Mesenchymal stem cell (in vitro differentiated cells and primary cell): ENCODE data around the gene CFAP92.

Experiments used
- DNase-seq: peaks from one replicate; pipeline ENCODE4 v3.0.0-alpha.2; 2013
- H2AFZ ChIP-seq: one replicate; pipeline ENCODE4 v1.6.1; 2013; ENCODE audit warnings: low read depth, mild to moderate bottlenecking, control low read depth, inconsistent platforms, low read length, moderate library complexity
- H2AK5ac ChIP-seq: 2 replicates; pipeline ENCODE4 v1.6.1; 2013; ENCODE audit warnings: low read length, moderate library complexity, mild to moderate bottlenecking, inconsistent platforms; ENCODE audit not compliant: severe bottlenecking
- H2BK120ac ChIP-seq: one replicate; pipeline ENCODE4 v1.6.1; 2013; ENCODE audit warnings: low read depth, mild to moderate bottlenecking, inconsistent platforms, low read length, moderate library complexity
- H2BK12ac ChIP-seq, 2 experiments: one replicate each; pipeline ENCODE4 v1.6.1; 2013; ENCODE audit warnings: inconsistent platforms in 2 of 2, low read length in 2 of 2, mild to moderate bottlenecking in 2 of 2, moderate library complexity in 2 of 2, control low read depth in 1 of 2
- H2BK15ac ChIP-seq: one replicate; pipeline ENCODE4 v1.6.1; 2013; ENCODE audit warnings: mild to moderate bottlenecking, low read depth, inconsistent platforms; ENCODE audit not compliant: poor library complexity, severe bottlenecking
- H2BK5ac ChIP-seq: 2 replicates; pipeline ENCODE4 v1.6.1; 2013; ENCODE audit warnings: low read depth, mild to moderate bottlenecking, low read length, control low read depth, inconsistent platforms; ENCODE audit not compliant: poor library complexity, severe bottlenecking
- H3K14ac ChIP-seq, 2 experiments: one replicate each; pipeline ENCODE4 v1.6.1; 2013; ENCODE audit warnings: inconsistent platforms in 2 of 2, low read length in 2 of 2, control low read depth in 1 of 2, mild to moderate bottlenecking in 1 of 2, moderate library complexity in 1 of 2
- H3K18ac ChIP-seq, 2 experiments: one replicate each; pipeline ENCODE4 v1.6.1; 2013; ENCODE audit warnings: inconsistent platforms in 2 of 2, low read length in 2 of 2, control low read depth in 1 of 2, low read depth in 1 of 2, mild to moderate bottlenecking in 1 of 2
- H3K23ac ChIP-seq, 2 experiments: one replicate each; pipeline ENCODE4 v1.6.1; 2013; ENCODE audit warnings: inconsistent platforms in 2 of 2, low read length in 2 of 2, mild to moderate bottlenecking in 2 of 2, moderate library complexity in 2 of 2, control low read depth in 1 of 2
- H3K27ac ChIP-seq: 2 replicates; pipeline ENCODE4 v1.5.1; 2013; ENCODE audit warnings: mild to moderate bottlenecking, moderate library complexity, low read length, control low read depth, inconsistent platforms; ENCODE audit not compliant: poor library complexity, severe bottlenecking
- H3K27me3 ChIP-seq, 2 experiments: 2 replicates each; pipeline versions ENCODE4 v1.6.1 to v1.7.0; 2013; ENCODE audit warnings: low read length in 2 of 2, mild to moderate bottlenecking in 2 of 2, moderate library complexity in 2 of 2, control low read depth in 1 of 2, inconsistent platforms in 1 of 2; ENCODE audit not compliant: control insufficient read depth in 1 of 2, insufficient read depth in 1 of 2
- H3K36me3 ChIP-seq, 2 experiments: 2 replicates each; pipeline versions ENCODE4 v1.6.1 to v1.7.0; 2013; ENCODE audit warnings: low read length in 2 of 2, control low read depth in 1 of 2, inconsistent platforms in 1 of 2, low read depth in 1 of 2, mild to moderate bottlenecking in 1 of 2; ENCODE audit not compliant: insufficient read depth in 2 of 2, control insufficient read depth in 1 of 2
- H3K4ac ChIP-seq, 2 experiments: one replicate each; pipeline ENCODE4 v1.6.1; 2013; ENCODE audit warnings: inconsistent platforms in 2 of 2, low read length in 2 of 2, mild to moderate bottlenecking in 2 of 2, moderate library complexity in 2 of 2, control low read depth in 1 of 2, low read depth in 1 of 2
- H3K4me1 ChIP-seq: 2 replicates; pipeline ENCODE4 v1.6.1; 2013; ENCODE audit warnings: low read depth, low read length, control low read depth; ENCODE audit not compliant: control insufficient read depth, insufficient read depth
- H3K4me2 ChIP-seq: 2 replicates; pipeline ENCODE4 v1.6.1; 2013; ENCODE audit warnings: low read length, mild to moderate bottlenecking, inconsistent platforms; ENCODE audit not compliant: poor library complexity, severe bottlenecking
- H3K4me3 ChIP-seq, 2 experiments: 2 replicates each; pipeline versions ENCODE4 v1.5.1 to v1.7.0; 2013; ENCODE audit warnings: low read length in 2 of 2, mild to moderate bottlenecking in 2 of 2, control low read depth in 1 of 2, low read depth in 1 of 2; ENCODE audit not compliant: insufficient read depth in 1 of 2
- H3K79me1 ChIP-seq: replicated peaks from 2 replicates; pipeline ENCODE4 v1.6.1; 2013; ENCODE audit warnings: mild to moderate bottlenecking, control low read depth, low read length, inconsistent platforms; ENCODE audit not compliant: poor library complexity, severe bottlenecking
- H3K9ac ChIP-seq: 2 replicates; pipeline ENCODE4 v1.7.0; 2013; ENCODE audit warnings: mild to moderate bottlenecking, low read length, moderate library complexity
- H3K9me3 ChIP-seq: 2 replicates; pipeline ENCODE4 v1.7.0; 2013; ENCODE audit warnings: mild to moderate bottlenecking, low read length; ENCODE audit not compliant: control insufficient read depth
- H4K8ac ChIP-seq: one replicate; pipeline ENCODE4 v1.6.1; 2013; ENCODE audit warnings: inconsistent platforms, mild to moderate bottlenecking, low read length, moderate library complexity
- H4K91ac ChIP-seq: one replicate; pipeline ENCODE4 v1.6.1; 2013; ENCODE audit warnings: mild to moderate bottlenecking, low read length, inconsistent platforms
- WGBS: methylation state at CpG from one replicate; pipeline ENCODE4 v1.1.7; 2013; ENCODE audit warnings: mixed read lengths; 5-methylcytosine and 5-hydroxymethylcytosine counted together

Gene CFAP92

GRCh38 chr3:129004639-129005295 is 10.9 kb upstream of the CFAP92 start:
- H3K79me1 ChIP-seq, result no peaks in the 10 kb centered on the region
- peak overlapping the region; percentile 45 to 69 for H3K18ac ChIP-seq
- peak overlapping the region; percentile 53 for H4K8ac ChIP-seq

GRCh38 chr3:129003578-129004112 is 9.8 kb upstream of the CFAP92 start:
- Histone ChIP-seq H2AK5ac (no peak overlapping the region), H3K14ac (no peak overlapping the region), H3K4ac (peak overlapping the region in 1 of 2 experiments; percentile 6), H3K27ac (no peak overlapping the region), H3K9me3 (no peaks in the 10 kb centered on the region), H3K4me1 (peaks cover 16% of the 10 kb centered on the region), H3K18ac (no peak overlapping the region), H3K4me2 (no peak overlapping the region), H2BK15ac (no peak overlapping the region), H3K27me3 (peaks cover 79 to 96% of the 10 kb centered on the region in 2 experiments), H3K23ac (no peak overlapping the region), H3K9ac (no peak overlapping the region), H2AFZ (peak overlapping the region; percentile 8), H3K36me3 (no peaks in the 10 kb centered on the region), H3K4me3 (no peak overlapping the region), H2BK5ac (no peak overlapping the region), H2BK120ac (no peak overlapping the region), H2BK12ac (peak overlapping the region in 1 of 2 experiments; percentile 25), H4K8ac (no peak overlapping the region), H3K79me1 (no peaks in the 10 kb centered on the region), H4K91ac (peak overlapping the region; percentile 34)
- WGBS, result 9% methylated on average over 43 of the region's 55 CpGs
- DNase-seq, result no peak

More at GRCh38 chr3:129004639-129005295, 10.9 kb upstream of the CFAP92 start:
- no peaks in the 10 kb centered on the region for H3K9me3 ChIP-seq
- H2BK15ac ChIP-seq, result peak overlapping the region; percentile 39
- H2BK120ac ChIP-seq, result peak overlapping the region; percentile 82
- H2AFZ ChIP-seq, result no peak overlapping the region
- H3K4me2 ChIP-seq, result no peak overlapping the region
- WGBS, result 85% methylated on average over 6 of the region's 6 CpGs
- peak overlapping the region; percentile 69 to 95 for H2BK12ac ChIP-seq
- H3K23ac ChIP-seq, result no peak overlapping the region
- DNase-seq, result no peak
- no peak overlapping the region for H2BK5ac ChIP-seq
- H3K4ac ChIP-seq, result peak overlapping the region in 1 of 2 experiments; percentile 47
- no peak overlapping the region for H3K4me3 ChIP-seq
- H3K36me3 ChIP-seq, result no peaks in the 10 kb centered on the region
- H3K27ac ChIP-seq, result no peak overlapping the region
- peaks cover 16% of the 10 kb centered on the region for H3K4me1 ChIP-seq
- H3K9ac ChIP-seq, result no peak overlapping the region
- H3K14ac ChIP-seq, result no peak overlapping the region
- H3K27me3 ChIP-seq, result peaks cover 79 to 94% of the 10 kb centered on the region in 2 experiments
- H2AK5ac ChIP-seq, result no peak overlapping the region
- peak overlapping the region; percentile 70 for H4K91ac ChIP-seq

GRCh38 chr3:129002573-129003569 is 9.0 kb upstream of the CFAP92 start:
- WGBS, result 49% methylated on average over 28 of the region's 28 CpGs
- no peak overlapping the region for H4K91ac ChIP-seq
- no peak overlapping the region for H2BK120ac ChIP-seq
- no peak overlapping the region for H3K27ac ChIP-seq
- H3K36me3 ChIP-seq, result no peaks in the 10 kb centered on the region
- H3K4ac ChIP-seq, result no peak overlapping the region
- H2AK5ac ChIP-seq, result no peak overlapping the region
- H2AFZ ChIP-seq, result no peak overlapping the region
- no peak overlapping the region for H3K18ac ChIP-seq
- no peak overlapping the region for H4K8ac ChIP-seq
- peaks cover 77 to 94% of the 10 kb centered on the region in 2 experiments for H3K27me3 ChIP-seq
- H3K14ac ChIP-seq, result no peak overlapping the region
- H2BK12ac ChIP-seq, result no peak overlapping the region
- H2BK5ac ChIP-seq, result no peak overlapping the region
- H3K4me2 ChIP-seq, result no peak overlapping the region
- H3K23ac ChIP-seq, result no peak overlapping the region
- H3K9ac ChIP-seq, result no peak overlapping the region
- H3K9me3 ChIP-seq, result no peaks in the 10 kb centered on the region
- no peak overlapping the region for H3K4me3 ChIP-seq
- H3K79me1 ChIP-seq, result no peaks in the 10 kb centered on the region
- DNase-seq, result no peak
- no peak overlapping the region for H2BK15ac ChIP-seq
- peaks cover 16% of the 10 kb centered on the region for H3K4me1 ChIP-seq
